Measurements from ENCODE around the gene MFAP2.
"Not testable (repeated sequence)": the region's sequence is repeated elsewhere in the genome, so short reads cannot be mapped to it uniquely, and the experiment has no call there.

MFAP2 gene

GRCh38 chr1:16969057-16969611 is 11.3 kb downstream of the MFAP2 start:
- Histone ChIP-seq H3K36me3 (ENCODE audit: insufficient read depth, low read length) (peaks cover 3% of the 10 kb centered on the region), H3K4me1 (ENCODE audit: insufficient read depth, low read length) (peaks cover 4% of the 10 kb centered on the region; the same call in 1 of the 2 replicates)

DNA sequence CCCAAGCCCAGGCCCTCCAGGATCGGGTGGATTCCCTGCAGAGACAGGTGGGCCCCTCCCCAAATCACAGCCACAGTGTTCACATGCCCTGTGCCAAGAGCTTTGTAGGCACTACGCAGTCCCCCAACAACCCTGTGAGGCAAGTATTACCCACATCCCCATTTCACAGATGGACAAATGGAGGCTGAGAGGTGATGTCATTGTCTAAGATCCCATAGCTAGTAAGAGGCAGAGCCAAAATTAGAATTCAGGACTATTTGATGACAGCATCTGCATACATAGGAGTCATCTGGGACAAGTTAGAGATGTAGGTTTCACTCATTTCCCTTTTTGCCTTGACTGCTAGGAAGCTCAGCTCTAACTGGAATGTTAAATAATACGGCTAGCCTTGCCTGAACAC is 12.0 kb downstream of the MFAP2 start:
- H3K4me1 ChIP-seq (ENCODE audit: insufficient read depth, low read length), result peaks cover 4% of the 10 kb centered on the region; the same call in 1 of the 2 replicates
- H3K9me3 ChIP-seq (ENCODE audit: control insufficient read depth, insufficient read depth, low read length), result no peaks in the 10 kb centered on the region
- no peak overlapping the region for H3K9ac ChIP-seq (ENCODE audit: low read depth, low read length)
- H3K36me3 ChIP-seq (ENCODE audit: insufficient read depth, low read length), result peaks cover 3% of the 10 kb centered on the region

More at GRCh38 chr1:16969057-16969611, 11.3 kb downstream of the MFAP2 start:
- H3K9ac ChIP-seq (ENCODE audit: low read depth, low read length), result no peak overlapping the region
- H3K9me3 ChIP-seq (ENCODE audit: control insufficient read depth, insufficient read depth, low read length), result no peaks in the 10 kb centered on the region

- Histone ChIP-seq H3K9ac (ENCODE audit: low read depth, low read length) (no peak overlapping the region), H3K4me1 (ENCODE audit: insufficient read depth, low read length) (peaks cover 4% of the 10 kb centered on the region; the same call in 1 of the 2 replicates), H3K9me3 (ENCODE audit: control insufficient read depth, insufficient read depth, low read length) (no peaks in the 10 kb centered on the region), H3K36me3 (ENCODE audit: insufficient read depth, low read length) (peaks cover 3% of the 10 kb centered on the region)
Observed at GRCh38 chr1:16967962-16968361, 12.5 kb downstream of the MFAP2 start.

GRCh38 chr1:16967095-16967575 is 13.3 kb downstream of the MFAP2 start:
- peaks cover 4% of the 10 kb centered on the region; the same call in 1 of the 2 replicates for H3K4me1 ChIP-seq (ENCODE audit: insufficient read depth, low read length)
- H3K36me3 ChIP-seq (ENCODE audit: insufficient read depth, low read length), result peaks cover 3% of the 10 kb centered on the region
- H3K9me3 ChIP-seq (ENCODE audit: control insufficient read depth, insufficient read depth, low read length), result no peaks in the 10 kb centered on the region
- H3K9ac ChIP-seq (ENCODE audit: low read depth, low read length), result no peak overlapping the region

- peaks cover 3% of the 10 kb centered on the region for H3K36me3 ChIP-seq (ENCODE audit: insufficient read depth, low read length)
- H3K4me1 ChIP-seq (ENCODE audit: insufficient read depth, low read length), result no peaks in the 10 kb centered on the region
- H3K9me3 ChIP-seq (ENCODE audit: control insufficient read depth, insufficient read depth, low read length), result no peaks in the 10 kb centered on the region
- H3K9ac ChIP-seq (ENCODE audit: low read depth, low read length), result no peak overlapping the region
Observed at GRCh38 chr1:16966282-16966681, 14.1 kb downstream of the MFAP2 start.

DNA sequence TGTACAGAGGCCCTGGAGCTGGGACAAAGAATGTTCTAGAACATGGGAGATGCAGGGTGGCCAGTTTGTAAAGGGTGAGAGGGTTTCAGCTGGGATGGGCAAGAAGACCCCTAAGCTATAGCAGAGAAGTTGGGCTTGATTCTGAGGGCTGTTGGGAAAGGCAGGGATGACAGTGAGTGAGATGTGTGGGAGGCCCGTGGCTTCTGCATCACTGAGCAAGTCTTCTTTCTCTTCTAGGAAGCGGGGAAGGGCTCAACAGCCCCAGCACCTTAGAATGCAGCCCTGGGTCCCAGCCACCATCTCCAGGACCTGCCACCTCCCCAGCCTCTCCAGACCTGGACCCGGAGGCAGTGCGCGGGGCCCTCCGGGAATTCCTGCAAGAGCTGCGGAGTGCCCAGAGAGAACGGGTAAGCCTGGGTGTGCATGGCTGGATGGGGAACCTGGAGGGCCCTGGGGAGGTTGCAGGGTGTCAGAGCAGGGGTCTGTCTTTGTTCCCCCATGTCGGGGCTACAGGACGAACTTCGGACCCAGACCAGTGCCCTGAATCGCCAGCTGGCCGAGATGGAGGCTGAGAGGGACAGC is 14.8 kb downstream of the MFAP2 start:
- H3K36me3 ChIP-seq (ENCODE audit: insufficient read depth, low read length), result no peaks in the 10 kb centered on the region; the same call in 1 of the 2 replicates

GRCh38 chr1:16964169-16964568 is 16.3 kb downstream of the MFAP2 start:
- H3K9ac ChIP-seq (ENCODE audit: low read depth, low read length); H3K4me1 ChIP-seq (ENCODE audit: insufficient read depth, low read length): not testable (repeated sequence)

More for the DNA sequence above, 14.8 kb downstream of the MFAP2 start:
- Histone ChIP-seq H3K4me1 (ENCODE audit: insufficient read depth, low read length) (no peaks in the 10 kb centered on the region), H3K9ac (ENCODE audit: low read depth, low read length) (no peak overlapping the region), H3K9me3 (ENCODE audit: control insufficient read depth, insufficient read depth, low read length) (no peaks in the 10 kb centered on the region)

DNA sequence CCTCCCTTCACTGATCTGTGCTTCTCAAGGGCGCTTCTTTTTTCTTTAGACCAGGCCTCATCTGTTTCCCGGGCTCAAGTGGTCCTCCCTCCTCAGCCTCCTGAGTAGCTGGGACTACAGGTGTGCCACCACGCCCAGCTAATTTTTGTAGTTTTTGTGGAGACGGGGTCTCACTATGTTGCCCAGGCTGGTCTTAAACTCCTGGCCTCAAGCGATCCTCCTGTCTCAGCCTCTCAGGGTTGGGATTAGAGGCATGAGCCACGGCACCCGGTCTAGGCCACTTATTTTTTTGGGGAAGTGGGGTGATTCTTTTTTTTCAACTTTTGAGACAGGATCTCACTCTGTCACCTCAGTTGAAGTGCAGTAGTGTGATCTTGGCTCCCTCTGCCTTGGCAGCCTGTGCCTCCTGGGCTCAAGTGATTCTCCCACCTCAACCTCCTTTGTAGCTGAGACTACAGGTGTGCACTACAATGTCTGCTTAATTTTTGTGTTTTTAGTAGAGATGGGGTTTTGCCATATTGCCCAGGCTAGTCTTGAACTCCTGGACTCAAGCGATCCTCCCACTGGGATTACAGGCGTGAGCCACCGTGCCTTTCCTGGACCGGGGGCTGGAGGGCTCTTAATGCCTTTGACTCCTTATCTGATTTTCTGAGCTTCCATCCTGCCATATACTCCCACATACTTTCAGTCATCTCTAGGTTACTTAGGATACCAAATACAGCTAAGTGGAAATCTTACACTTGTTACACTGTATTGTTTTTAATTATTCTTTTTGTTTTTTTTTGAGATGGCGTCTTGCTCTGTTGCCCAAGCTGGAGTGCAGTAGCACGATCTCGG is 18.9 kb downstream of the MFAP2 start:
- Histone ChIP-seq H3K36me3 (ENCODE audit: insufficient read depth, low read length) (no peaks in the 10 kb centered on the region; the same call in 1 of the 2 replicates), H3K9me3 (ENCODE audit: control insufficient read depth, insufficient read depth, low read length) (no peaks in the 10 kb centered on the region), H3K9ac (ENCODE audit: low read depth, low read length) (peak overlapping the region; percentile 79; the same call in 1 of the 2 replicates), H3K4me1 (ENCODE audit: insufficient read depth, low read length) (no peaks in the 10 kb centered on the region)

More at GRCh38 chr1:16964169-16964568, 16.3 kb downstream of the MFAP2 start:
- H3K9me3 ChIP-seq (ENCODE audit: control insufficient read depth, insufficient read depth, low read length); H3K36me3 ChIP-seq (ENCODE audit: insufficient read depth, low read length): not testable (repeated sequence)

- no peaks in the 10 kb centered on the region for H3K9me3 ChIP-seq (ENCODE audit: control insufficient read depth, insufficient read depth, low read length)
- no peaks in the 10 kb centered on the region; the same call in 1 of the 2 replicates for H3K36me3 ChIP-seq (ENCODE audit: insufficient read depth, low read length)
- no peaks in the 10 kb centered on the region for H3K4me1 ChIP-seq (ENCODE audit: insufficient read depth, low read length)
- peak overlapping the region; percentile 79 for H3K9ac ChIP-seq (ENCODE audit: low read depth, low read length)
Observed at GRCh38 chr1:16960560-16961296, 19.7 kb downstream of the MFAP2 start.

DNA sequence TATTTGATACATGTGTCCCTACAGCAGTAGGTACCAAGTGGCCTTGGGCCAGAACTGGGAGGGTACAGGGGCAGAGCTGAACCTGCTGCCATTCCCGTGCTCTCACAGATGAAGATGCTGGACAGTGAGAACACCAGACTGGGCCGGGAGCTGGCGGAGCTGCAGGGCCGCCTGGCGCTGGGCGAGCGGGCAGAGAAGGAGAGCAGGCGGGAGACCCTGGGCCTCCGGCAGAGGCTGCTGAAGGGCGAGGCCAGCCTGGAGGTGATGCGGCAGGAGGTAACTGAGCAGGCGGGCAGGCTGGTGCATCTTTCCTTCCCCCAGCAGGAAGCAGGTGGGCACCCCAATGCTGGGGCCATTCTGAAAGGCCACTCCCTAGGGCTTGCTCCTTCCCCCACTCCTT is 21.9 kb downstream of the MFAP2 start:
- Histone ChIP-seq H3K4me1 (ENCODE audit: insufficient read depth, low read length) (no peaks in the 10 kb centered on the region), H3K9me3 (ENCODE audit: control insufficient read depth, insufficient read depth, low read length) (no peaks in the 10 kb centered on the region), H3K9ac (ENCODE audit: low read depth, low read length) (no peak overlapping the region), H3K36me3 (ENCODE audit: insufficient read depth, low read length) (no peaks in the 10 kb centered on the region)

DNA sequence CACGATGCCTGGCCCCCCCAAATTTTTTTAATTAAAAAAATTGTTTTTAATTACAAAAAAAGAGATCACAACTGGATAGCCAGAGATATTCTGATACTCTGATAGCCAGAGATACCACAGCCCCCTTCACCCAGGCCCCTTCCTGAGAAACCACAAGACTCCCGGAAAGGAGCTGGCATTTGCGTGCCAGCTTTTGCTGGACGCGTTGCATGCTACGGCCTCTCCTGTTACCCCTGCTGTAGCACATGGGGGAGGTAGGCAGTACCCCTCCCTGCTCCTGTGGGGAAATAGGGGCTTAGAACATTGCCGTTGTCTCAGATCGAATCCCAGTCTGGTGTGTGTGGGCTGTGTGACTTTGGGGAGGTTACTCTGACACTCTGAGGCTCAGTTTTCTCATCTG is 22.7 kb downstream of the MFAP2 start:
- Histone ChIP-seq H3K9ac (ENCODE audit: low read depth, low read length) (no peak overlapping the region), H3K4me1 (ENCODE audit: insufficient read depth, low read length) (no peaks in the 10 kb centered on the region), H3K9me3 (ENCODE audit: control insufficient read depth, insufficient read depth, low read length) (no peaks in the 10 kb centered on the region), H3K36me3 (ENCODE audit: insufficient read depth, low read length) (no peaks in the 10 kb centered on the region)

- Histone ChIP-seq H3K9me3 (ENCODE audit: control insufficient read depth, insufficient read depth, low read length) (no peaks in the 10 kb centered on the region), H3K9ac (ENCODE audit: low read depth, low read length) (no peak overlapping the region), H3K36me3 (ENCODE audit: insufficient read depth, low read length) (no peaks in the 10 kb centered on the region), H3K4me1 (ENCODE audit: insufficient read depth, low read length) (no peaks in the 10 kb centered on the region)
Observed at GRCh38 chr1:16956775-16957174, 23.6 kb downstream of the MFAP2 start.

GRCh38 chr1:16955186-16955585 is 25.2 kb downstream of the MFAP2 start:
- Histone ChIP-seq H3K4me1 (ENCODE audit: insufficient read depth, low read length) (no peaks in the 10 kb centered on the region), H3K9ac (ENCODE audit: low read depth, low read length) (no peak overlapping the region), H3K9me3 (ENCODE audit: control insufficient read depth, insufficient read depth, low read length) (no peaks in the 10 kb centered on the region), H3K36me3 (ENCODE audit: insufficient read depth, low read length) (no peaks in the 10 kb centered on the region)

- Histone ChIP-seq H3K9me3 (ENCODE audit: control insufficient read depth, insufficient read depth, low read length) (no peaks in the 10 kb centered on the region), H3K4me1 (ENCODE audit: insufficient read depth, low read length) (no peaks in the 10 kb centered on the region), H3K36me3 (ENCODE audit: insufficient read depth, low read length) (no peaks in the 10 kb centered on the region), H3K9ac (ENCODE audit: low read depth, low read length) (no peak overlapping the region)
Observed at GRCh38 chr1:16954579-16954978, 25.8 kb downstream of the MFAP2 start.
